Liver (tissue), 9 donors: ENCODE results near the gene HVCN1. TPM values are rescaled to one million over a fixed set of nuclear protein-coding genes. Genes with fewer than 3 reads are reported as not detected.

Source experiments
- DNase-seq: peaks from one replicate; pipeline ENCODE4 v3.0.0-alpha.2; 2017; ENCODE audit warnings: low spot score
- H3K27ac ChIP-seq, 2 donors: one replicate each; pipeline ENCODE4 v1.7.0; 2013; ENCODE audit warnings: inconsistent platforms in 2 of 2, low read length in 2 of 2, control low read depth in 1 of 2, low read depth in 1 of 2, mild to moderate bottlenecking in 1 of 2
- H3K27me3 ChIP-seq, 4 donors: one replicate each; pipeline versions ENCODE4 v1.6.1 to v1.7.0; 2013; ENCODE audit warnings: low read length in 3 of 4, inconsistent platforms in 1 of 4, mild to moderate bottlenecking in 1 of 4, moderate library complexity in 1 of 4; ENCODE audit not compliant: control insufficient read depth in 4 of 4, insufficient read depth in 4 of 4
- H3K36me3 ChIP-seq, 4 donors: one replicate each; pipeline versions ENCODE4 v1.6.1 to v1.7.0; 2013; ENCODE audit warnings: low read length in 3 of 4, mild to moderate bottlenecking in 3 of 4, low read depth in 1 of 4, moderate library complexity in 1 of 4; ENCODE audit not compliant: control insufficient read depth in 4 of 4, insufficient read depth in 3 of 4
- H3K4me1 ChIP-seq, 4 donors: one replicate each; pipeline versions ENCODE4 v1.6.1 to v1.7.0; 2013; ENCODE audit warnings: low read length in 3 of 4, mild to moderate bottlenecking in 3 of 4, moderate library complexity in 1 of 4; ENCODE audit not compliant: control insufficient read depth in 4 of 4, insufficient read depth in 4 of 4
- H3K4me3 ChIP-seq, 3 donors: one replicate each; pipeline versions ENCODE4 v1.6.1 to v1.7.0; 2013; ENCODE audit warnings: low read length in 3 of 3, control low read depth in 1 of 3, low read depth in 1 of 3, mild to moderate bottlenecking in 1 of 3
- H3K9ac ChIP-seq, 2 donors: one replicate each; pipeline ENCODE4 v1.7.0; 2013; ENCODE audit warnings: low read length in 2 of 2, mild to moderate bottlenecking in 2 of 2, moderate library complexity in 2 of 2, control low read depth in 1 of 2, low read depth in 1 of 2
- H3K9me3 ChIP-seq, 4 donors: one replicate each; pipeline versions ENCODE4 v1.6.1 to v1.7.0; 2013; ENCODE audit warnings: low read length in 3 of 4; ENCODE audit not compliant: control insufficient read depth in 4 of 4
- EGR1 ChIP-seq, 2 donors: IDR thresholded peaks; 2 replicates each; pipeline ENCODE4 v1.6.1; 2016 to 2018; ENCODE audit warnings: antibody characterized with exemption in 2 of 2, low read depth in 2 of 2
- FOXA1 ChIP-seq: IDR thresholded peaks from 2 replicates; pipeline ENCODE4 v1.6.1; 2016; ENCODE audit warnings: antibody characterized with exemption
- GABPA ChIP-seq, 2 donors: IDR thresholded peaks in 1 of 2; conservative IDR thresholded peaks in 1 of 2; 2 replicates each; pipeline ENCODE4 v1.6.1; 2016; ENCODE audit warnings: antibody characterized with exemption in 2 of 2, mild to moderate bottlenecking in 1 of 2, moderate library complexity in 1 of 2
- HNF4A ChIP-seq, 2 donors: conservative IDR thresholded peaks; 2 replicates each; pipeline ENCODE4 v1.6.1; 2016; ENCODE audit warnings: antibody characterized with exemption in 2 of 2, mild to moderate bottlenecking in 2 of 2
- HNF4G ChIP-seq: IDR thresholded peaks from 2 replicates; pipeline ENCODE4 v1.6.1; 2016; ENCODE audit warnings: antibody characterized with exemption
- JUND ChIP-seq, 2 donors: IDR thresholded peaks; 2 replicates each; pipeline ENCODE4 v1.6.1; 2016; ENCODE audit warnings: antibody characterized with exemption in 2 of 2
- NR2F2 ChIP-seq: IDR thresholded peaks from 2 replicates; pipeline ENCODE4 v1.6.1; 2016; ENCODE audit warnings: antibody characterized with exemption
- RAD21 ChIP-seq, 2 donors: IDR thresholded peaks; 2 replicates each; pipeline ENCODE4 v1.6.1; 2016; ENCODE audit warnings: antibody characterized with exemption in 2 of 2, mild to moderate bottlenecking in 2 of 2
- RXRA ChIP-seq, 2 donors: IDR thresholded peaks; 2 replicates each; pipeline ENCODE4 v1.6.1; 2017 to 2018; ENCODE audit warnings: antibody characterized with exemption in 2 of 2, mild to moderate bottlenecking in 1 of 2
- SP1 ChIP-seq: IDR thresholded peaks from 2 replicates; pipeline ENCODE4 v1.6.1; 2018; ENCODE audit warnings: antibody characterized with exemption, mild to moderate bottlenecking
- TAF1 ChIP-seq: conservative IDR thresholded peaks from 2 replicates; pipeline ENCODE4 v1.6.1; 2016; ENCODE audit warnings: antibody characterized with exemption, mild to moderate bottlenecking
- YY1 ChIP-seq: IDR thresholded peaks from 2 replicates; pipeline ENCODE4 v1.6.1; 2016; ENCODE audit warnings: antibody characterized with exemption, mild to moderate bottlenecking
- WGBS: extraction: QIAGEN DNeasy Blood & Tissue Kit; methylation state at CpG from one replicate; pipeline ENCODE4 v1.1.7; 2013; 5-methylcytosine and 5-hydroxymethylcytosine counted together
- polyA plus RNA-seq, 2 donors: library from polyadenylated mRNA; stranded (reverse) in 1 of 2; unstranded in 1 of 2; fragments of 200-250 nt in 1 of 2; fragments of >200 nt in 1 of 2; fragmentation: Nextera tagmentation in 1 of 2; extraction: Ambion mirVana in 1 of 2; gene quantifications; one replicate each; pipeline versions ENCODE4 v1.2.1 to v1.2.3, GENCODE V29; 2013 to 2015
- total RNA-seq, 2 donors: library from RNA; depleted of rRNA; stranded (reverse); fragments of >200 nt; gene quantifications; one replicate each; pipeline ENCODE4 v1.2.3, GENCODE V29; 2014
- TF ChIP-seq, protein P1 (sequence below): IDR thresholded peaks from 2 replicates; pipeline ENCODE4 v1.6.1; 2016; ENCODE audit warnings: antibody characterized with exemption
- TF ChIP-seq, protein P2 (sequence below): fragments of 150-350 bp; IDR thresholded peaks from 2 replicates; pipeline ENCODE4 v1.5.1; 2017; ENCODE audit warnings: improper control_type of control experiment, low read depth, low read length; ENCODE audit not compliant: missing input control
- TF ChIP-seq, protein P3 (sequence below): IDR thresholded peaks from 2 replicates; pipeline ENCODE4 v1.6.1; 2016; ENCODE audit warnings: antibody characterized with exemption
- TF ChIP-seq, protein P4 (sequence below): IDR thresholded peaks from 2 replicates; pipeline ENCODE4 v1.6.1; 2016; ENCODE audit warnings: antibody characterized with exemption, mild to moderate bottlenecking
- TF ChIP-seq, protein P5 (sequence below): IDR thresholded peaks from 2 replicates; pipeline ENCODE4 v1.6.1; 2016; ENCODE audit warnings: antibody characterized with exemption
- donor health status: healthy.
- donor health status: healthy.
- donor health status: healthy.
- donor health status: healthy.
- donor health status: healthy.

HVCN1 gene
- total and polyA plus RNA-seq, 4 donors, result 1.8 to 5.4 (median 2.5) TPM

DNA sequence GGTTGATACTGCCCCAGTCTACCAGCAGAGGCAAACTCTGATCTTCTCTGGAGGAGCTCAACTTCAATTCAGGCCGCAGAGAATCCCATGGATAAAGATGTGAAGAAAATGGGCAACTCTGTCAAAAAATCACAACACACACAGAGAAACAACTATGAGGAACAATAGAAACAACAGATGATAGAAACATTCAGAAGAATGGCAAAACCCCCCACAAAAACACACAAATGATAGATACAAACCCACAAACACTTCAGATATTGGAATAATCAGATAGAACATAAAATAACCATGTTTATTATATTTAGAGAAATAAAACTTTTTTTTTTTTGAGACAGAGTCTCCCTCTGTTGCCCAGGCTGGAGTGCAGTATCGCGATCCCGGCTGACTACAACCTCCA, 20.0 kb upstream of the HVCN1 start (continued):
- TF ChIP-seq, protein P1, sequence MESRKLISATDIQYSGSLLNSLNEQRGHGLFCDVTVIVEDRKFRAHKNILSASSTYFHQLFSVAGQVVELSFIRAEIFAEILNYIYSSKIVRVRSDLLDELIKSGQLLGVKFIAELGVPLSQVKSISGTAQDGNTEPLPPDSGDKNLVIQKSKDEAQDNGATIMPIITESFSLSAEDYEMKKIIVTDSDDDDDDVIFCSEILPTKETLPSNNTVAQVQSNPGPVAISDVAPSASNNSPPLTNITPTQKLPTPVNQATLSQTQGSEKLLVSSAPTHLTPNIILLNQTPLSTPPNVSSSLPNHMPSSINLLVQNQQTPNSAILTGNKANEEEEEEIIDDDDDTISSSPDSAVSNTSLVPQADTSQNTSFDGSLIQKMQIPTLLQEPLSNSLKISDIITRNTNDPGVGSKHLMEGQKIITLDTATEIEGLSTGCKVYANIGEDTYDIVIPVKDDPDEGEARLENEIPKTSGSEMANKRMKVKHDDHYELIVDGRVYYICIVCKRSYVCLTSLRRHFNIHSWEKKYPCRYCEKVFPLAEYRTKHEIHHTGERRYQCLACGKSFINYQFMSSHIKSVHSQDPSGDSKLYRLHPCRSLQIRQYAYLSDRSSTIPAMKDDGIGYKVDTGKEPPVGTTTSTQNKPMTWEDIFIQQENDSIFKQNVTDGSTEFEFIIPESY, result no peak
- TF ChIP-seq NR2F2, result no peak
- TF ChIP-seq, protein P2, sequence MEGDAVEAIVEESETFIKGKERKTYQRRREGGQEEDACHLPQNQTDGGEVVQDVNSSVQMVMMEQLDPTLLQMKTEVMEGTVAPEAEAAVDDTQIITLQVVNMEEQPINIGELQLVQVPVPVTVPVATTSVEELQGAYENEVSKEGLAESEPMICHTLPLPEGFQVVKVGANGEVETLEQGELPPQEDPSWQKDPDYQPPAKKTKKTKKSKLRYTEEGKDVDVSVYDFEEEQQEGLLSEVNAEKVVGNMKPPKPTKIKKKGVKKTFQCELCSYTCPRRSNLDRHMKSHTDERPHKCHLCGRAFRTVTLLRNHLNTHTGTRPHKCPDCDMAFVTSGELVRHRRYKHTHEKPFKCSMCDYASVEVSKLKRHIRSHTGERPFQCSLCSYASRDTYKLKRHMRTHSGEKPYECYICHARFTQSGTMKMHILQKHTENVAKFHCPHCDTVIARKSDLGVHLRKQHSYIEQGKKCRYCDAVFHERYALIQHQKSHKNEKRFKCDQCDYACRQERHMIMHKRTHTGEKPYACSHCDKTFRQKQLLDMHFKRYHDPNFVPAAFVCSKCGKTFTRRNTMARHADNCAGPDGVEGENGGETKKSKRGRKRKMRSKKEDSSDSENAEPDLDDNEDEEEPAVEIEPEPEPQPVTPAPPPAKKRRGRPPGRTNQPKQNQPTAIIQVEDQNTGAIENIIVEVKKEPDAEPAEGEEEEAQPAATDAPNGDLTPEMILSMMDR, result no peak
- no peak for TF ChIP-seq RAD21 (IDR thresholded peaks at IDR 0.05)
- TF ChIP-seq HNF4A (conservative IDR thresholded peaks at IDR 0.05), result no peak
- no peak for TF ChIP-seq YY1

DNA sequence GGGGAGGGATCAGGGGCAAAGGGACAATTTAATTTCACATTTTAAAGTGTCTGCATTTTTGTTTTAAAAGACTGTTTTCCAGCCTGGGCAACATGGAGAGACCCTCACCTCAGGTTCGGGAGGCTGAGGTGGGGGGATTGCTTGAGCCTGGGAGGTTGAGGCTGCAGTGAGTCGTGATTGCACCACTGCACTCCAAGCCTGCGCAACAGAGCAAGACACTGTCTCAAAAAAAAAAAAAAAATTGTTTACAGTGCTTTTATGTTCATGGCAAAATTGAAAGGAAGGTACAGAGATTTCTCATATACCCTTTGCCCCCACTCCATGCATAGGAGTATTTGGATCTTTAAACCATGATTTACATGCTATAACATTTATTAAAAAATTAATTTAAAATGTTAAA, 16.4 kb upstream of the HVCN1 start:
- Histone ChIP-seq H3K9ac (no peak overlapping the region), H3K9me3 (no peaks in the 10 kb centered on the region), H3K27me3 (no peaks in the 10 kb centered on the region), H3K4me3 (no peak overlapping the region), H3K27ac (no peak overlapping the region), H3K4me1 (no peaks in the 10 kb centered on the region), H3K36me3 (no peaks in the 10 kb centered on the region)
- no peak for DNase-seq
- WGBS, result 46% methylated on average over 3 of the region's 3 CpGs
- TF ChIP-seq RXRA (IDR thresholded peaks at IDR 0.05) (no peak), RAD21 (IDR thresholded peaks at IDR 0.05) (no peak), SP1 (no peak), YY1 (no peak), TAF1 (no peak), GABPA (IDR thresholded peaks at IDR 0.05 in 1 of 2, conservative IDR thresholded peaks at IDR 0.05 in 1 of 2) (no peak), NR2F2 (no peak), HNF4G (no peak), FOXA1 (no peak), JUND (IDR thresholded peaks at IDR 0.05) (no peak), EGR1 (IDR thresholded peaks at IDR 0.05; ENCODE audit: low read depth in 2 of 2) (no peak)
- TF ChIP-seq, protein P3, sequence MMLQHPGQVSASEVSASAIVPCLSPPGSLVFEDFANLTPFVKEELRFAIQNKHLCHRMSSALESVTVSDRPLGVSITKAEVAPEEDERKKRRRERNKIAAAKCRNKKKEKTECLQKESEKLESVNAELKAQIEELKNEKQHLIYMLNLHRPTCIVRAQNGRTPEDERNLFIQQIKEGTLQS, result no peak
- TF ChIP-seq, protein P4, sequence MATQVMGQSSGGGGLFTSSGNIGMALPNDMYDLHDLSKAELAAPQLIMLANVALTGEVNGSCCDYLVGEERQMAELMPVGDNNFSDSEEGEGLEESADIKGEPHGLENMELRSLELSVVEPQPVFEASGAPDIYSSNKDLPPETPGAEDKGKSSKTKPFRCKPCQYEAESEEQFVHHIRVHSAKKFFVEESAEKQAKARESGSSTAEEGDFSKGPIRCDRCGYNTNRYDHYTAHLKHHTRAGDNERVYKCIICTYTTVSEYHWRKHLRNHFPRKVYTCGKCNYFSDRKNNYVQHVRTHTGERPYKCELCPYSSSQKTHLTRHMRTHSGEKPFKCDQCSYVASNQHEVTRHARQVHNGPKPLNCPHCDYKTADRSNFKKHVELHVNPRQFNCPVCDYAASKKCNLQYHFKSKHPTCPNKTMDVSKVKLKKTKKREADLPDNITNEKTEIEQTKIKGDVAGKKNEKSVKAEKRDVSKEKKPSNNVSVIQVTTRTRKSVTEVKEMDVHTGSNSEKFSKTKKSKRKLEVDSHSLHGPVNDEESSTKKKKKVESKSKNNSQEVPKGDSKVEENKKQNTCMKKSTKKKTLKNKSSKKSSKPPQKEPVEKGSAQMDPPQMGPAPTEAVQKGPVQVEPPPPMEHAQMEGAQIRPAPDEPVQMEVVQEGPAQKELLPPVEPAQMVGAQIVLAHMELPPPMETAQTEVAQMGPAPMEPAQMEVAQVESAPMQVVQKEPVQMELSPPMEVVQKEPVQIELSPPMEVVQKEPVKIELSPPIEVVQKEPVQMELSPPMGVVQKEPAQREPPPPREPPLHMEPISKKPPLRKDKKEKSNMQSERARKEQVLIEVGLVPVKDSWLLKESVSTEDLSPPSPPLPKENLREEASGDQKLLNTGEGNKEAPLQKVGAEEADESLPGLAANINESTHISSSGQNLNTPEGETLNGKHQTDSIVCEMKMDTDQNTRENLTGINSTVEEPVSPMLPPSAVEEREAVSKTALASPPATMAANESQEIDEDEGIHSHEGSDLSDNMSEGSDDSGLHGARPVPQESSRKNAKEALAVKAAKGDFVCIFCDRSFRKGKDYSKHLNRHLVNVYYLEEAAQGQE, result no peak
- TF ChIP-seq, protein P5, sequence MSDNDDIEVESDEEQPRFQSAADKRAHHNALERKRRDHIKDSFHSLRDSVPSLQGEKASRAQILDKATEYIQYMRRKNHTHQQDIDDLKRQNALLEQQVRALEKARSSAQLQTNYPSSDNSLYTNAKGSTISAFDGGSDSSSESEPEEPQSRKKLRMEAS, result no peak
- TF ChIP-seq, protein P2, result no peak
